ENCODE data around the gene ANO5.

The ANO5 gene, protein sequence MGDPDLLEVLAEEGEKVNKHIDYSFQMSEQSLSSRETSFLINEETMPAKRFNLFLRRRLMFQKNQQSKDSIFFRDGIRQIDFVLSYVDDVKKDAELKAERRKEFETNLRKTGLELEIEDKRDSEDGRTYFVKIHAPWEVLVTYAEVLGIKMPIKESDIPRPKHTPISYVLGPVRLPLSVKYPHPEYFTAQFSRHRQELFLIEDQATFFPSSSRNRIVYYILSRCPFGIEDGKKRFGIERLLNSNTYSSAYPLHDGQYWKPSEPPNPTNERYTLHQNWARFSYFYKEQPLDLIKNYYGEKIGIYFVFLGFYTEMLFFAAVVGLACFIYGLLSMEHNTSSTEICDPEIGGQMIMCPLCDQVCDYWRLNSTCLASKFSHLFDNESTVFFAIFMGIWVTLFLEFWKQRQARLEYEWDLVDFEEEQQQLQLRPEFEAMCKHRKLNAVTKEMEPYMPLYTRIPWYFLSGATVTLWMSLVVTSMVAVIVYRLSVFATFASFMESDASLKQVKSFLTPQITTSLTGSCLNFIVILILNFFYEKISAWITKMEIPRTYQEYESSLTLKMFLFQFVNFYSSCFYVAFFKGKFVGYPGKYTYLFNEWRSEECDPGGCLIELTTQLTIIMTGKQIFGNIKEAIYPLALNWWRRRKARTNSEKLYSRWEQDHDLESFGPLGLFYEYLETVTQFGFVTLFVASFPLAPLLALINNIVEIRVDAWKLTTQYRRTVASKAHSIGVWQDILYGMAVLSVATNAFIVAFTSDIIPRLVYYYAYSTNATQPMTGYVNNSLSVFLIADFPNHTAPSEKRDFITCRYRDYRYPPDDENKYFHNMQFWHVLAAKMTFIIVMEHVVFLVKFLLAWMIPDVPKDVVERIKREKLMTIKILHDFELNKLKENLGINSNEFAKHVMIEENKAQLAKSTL

GRCh38 chr11:22192642-22193347 is at the start of gene ANO5:
TSS of gene ANO5 (plus strand) at chr11:22193085. CDS start at chr11:22193493, 408 bp downstream.
- no peaks in the 10 kb centered on the region for H3F3A ChIP-seq (ENCODE audit: insufficient read depth)
- TF ChIP-seq, protein P1, sequence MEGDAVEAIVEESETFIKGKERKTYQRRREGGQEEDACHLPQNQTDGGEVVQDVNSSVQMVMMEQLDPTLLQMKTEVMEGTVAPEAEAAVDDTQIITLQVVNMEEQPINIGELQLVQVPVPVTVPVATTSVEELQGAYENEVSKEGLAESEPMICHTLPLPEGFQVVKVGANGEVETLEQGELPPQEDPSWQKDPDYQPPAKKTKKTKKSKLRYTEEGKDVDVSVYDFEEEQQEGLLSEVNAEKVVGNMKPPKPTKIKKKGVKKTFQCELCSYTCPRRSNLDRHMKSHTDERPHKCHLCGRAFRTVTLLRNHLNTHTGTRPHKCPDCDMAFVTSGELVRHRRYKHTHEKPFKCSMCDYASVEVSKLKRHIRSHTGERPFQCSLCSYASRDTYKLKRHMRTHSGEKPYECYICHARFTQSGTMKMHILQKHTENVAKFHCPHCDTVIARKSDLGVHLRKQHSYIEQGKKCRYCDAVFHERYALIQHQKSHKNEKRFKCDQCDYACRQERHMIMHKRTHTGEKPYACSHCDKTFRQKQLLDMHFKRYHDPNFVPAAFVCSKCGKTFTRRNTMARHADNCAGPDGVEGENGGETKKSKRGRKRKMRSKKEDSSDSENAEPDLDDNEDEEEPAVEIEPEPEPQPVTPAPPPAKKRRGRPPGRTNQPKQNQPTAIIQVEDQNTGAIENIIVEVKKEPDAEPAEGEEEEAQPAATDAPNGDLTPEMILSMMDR (IDR thresholded peaks at IDR 0.05; ENCODE audit: insufficient read depth, low read length, poor library complexity, severe bottlenecking), result no peak
- no peak for TF ChIP-seq EZH2phosphoT487 (conservative IDR thresholded peaks at IDR 0.05; ENCODE audit: low read length)
- no peaks in the 10 kb centered on the region for H3K9me2 ChIP-seq (replicated peaks; ENCODE audit: insufficient read depth, low read length)
- H2AFZ ChIP-seq (ENCODE audit: low read depth, low read length, severe bottlenecking), result no peak within 1 kb of the TSS
- H3K27me3 ChIP-seq (ENCODE audit: low read length), result no peaks in the 10 kb centered on the region
- H3K27ac ChIP-seq (ENCODE audit: low read depth, low read length), result no peak within 1 kb of the TSS
- no peaks in the 10 kb centered on the region for H4K20me1 ChIP-seq (ENCODE audit: low read depth, low read length)
- no peaks in the 10 kb centered on the region for H3K79me2 ChIP-seq (ENCODE audit: insufficient read depth, low read length)
- H3K9ac ChIP-seq (ENCODE audit: low read length), result no peak within 1 kb of the TSS
- H3K4me3 ChIP-seq (ENCODE audit: insufficient read depth, low read length, poor library complexity, severe bottlenecking), result no peak within 1 kb of the TSS
- no peak within 1 kb of the TSS for H3K4me2 ChIP-seq (ENCODE audit: low read depth, low read length, poor library complexity, severe bottlenecking)
- no peaks in the 10 kb centered on the region for H3K9me3 ChIP-seq (ENCODE audit: insufficient read depth, low read length)
- H3K36me3 ChIP-seq (ENCODE audit: low read length), result no peaks in the 10 kb centered on the region

DNA sequence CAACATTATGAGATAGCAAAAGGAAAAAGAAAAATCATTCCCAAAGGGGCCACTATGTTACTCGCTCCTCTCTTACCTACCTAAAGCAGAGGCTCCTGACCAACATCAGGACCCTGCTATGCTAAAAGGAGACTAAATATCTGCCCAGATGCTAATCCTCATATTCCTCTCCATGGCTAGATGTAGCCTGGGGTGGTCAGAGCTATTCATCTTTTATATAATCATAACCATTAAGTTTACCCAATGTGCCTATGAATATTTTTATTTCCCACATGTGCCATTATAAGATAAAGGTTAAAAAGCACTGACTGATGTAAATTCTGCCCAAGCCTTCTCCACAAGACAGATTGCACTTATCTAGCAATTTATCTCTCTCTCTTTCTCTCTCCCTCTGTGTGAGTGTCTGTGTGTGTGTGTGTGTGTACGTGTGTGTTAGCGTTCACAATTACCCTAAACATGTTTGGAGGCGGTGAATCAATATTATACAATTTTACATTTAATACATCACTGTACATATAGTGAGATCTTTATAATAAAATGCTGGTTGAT is 41.2 kb upstream of the ANO5 start:
- Histone ChIP-seq H3K9me3 (ENCODE audit: insufficient read depth, low read length) (no peaks in the 10 kb centered on the region), H3F3A (ENCODE audit: insufficient read depth) (no peaks in the 10 kb centered on the region), H3K4me2 (ENCODE audit: low read depth, low read length, poor library complexity, severe bottlenecking) (no peak overlapping the region), H3K4me3 (ENCODE audit: insufficient read depth, low read length, poor library complexity, severe bottlenecking) (no peak overlapping the region), H3K27ac (ENCODE audit: low read depth, low read length) (no peak overlapping the region), H4K20me1 (ENCODE audit: low read depth, low read length) (no peaks in the 10 kb centered on the region), H3K36me3 (ENCODE audit: low read length) (no peaks in the 10 kb centered on the region), H3K9me2 (replicated peaks; ENCODE audit: insufficient read depth, low read length) (no peaks in the 10 kb centered on the region), H3K9ac (ENCODE audit: low read length) (no peak overlapping the region), H3K79me2 (ENCODE audit: insufficient read depth, low read length) (no peaks in the 10 kb centered on the region), H2AFZ (ENCODE audit: low read depth, low read length, severe bottlenecking) (no peak overlapping the region), H3K27me3 (ENCODE audit: low read length) (no peaks in the 10 kb centered on the region)
- TF ChIP-seq EZH2phosphoT487 (conservative IDR thresholded peaks at IDR 0.05; ENCODE audit: low read length), result no peak
- TF ChIP-seq, protein P1 (IDR thresholded peaks at IDR 0.05; ENCODE audit: insufficient read depth, low read length, poor library complexity, severe bottlenecking), result no peak

DNA sequence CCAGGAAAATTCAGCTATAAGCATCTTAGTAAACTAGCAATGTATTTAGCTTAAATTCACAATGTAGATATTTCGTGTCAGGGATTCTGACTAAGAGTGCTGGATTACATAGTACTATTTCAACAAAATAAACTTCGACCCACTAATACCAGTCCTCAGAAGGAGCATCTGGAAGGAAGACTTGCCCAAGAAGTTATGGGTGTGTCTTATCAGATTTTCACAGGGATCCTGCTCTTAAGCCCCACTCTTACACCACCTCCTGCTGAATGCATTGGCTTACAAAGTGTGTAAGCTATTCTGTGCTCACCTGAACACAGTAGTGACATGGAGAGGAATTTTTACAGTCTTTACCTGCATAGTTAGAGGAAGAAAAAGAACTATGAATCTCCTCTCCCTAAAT is 35.4 kb upstream of the ANO5 start:
- Histone ChIP-seq H3K36me3 (ENCODE audit: low read length) (no peaks in the 10 kb centered on the region), H3K9ac (ENCODE audit: low read length) (no peak overlapping the region), H3F3A (ENCODE audit: insufficient read depth) (no peaks in the 10 kb centered on the region)

More for the DNA sequence above, 35.4 kb upstream of the ANO5 start:
- Histone ChIP-seq H3K79me2 (ENCODE audit: insufficient read depth, low read length) (no peaks in the 10 kb centered on the region), H2AFZ (ENCODE audit: low read depth, low read length, severe bottlenecking) (no peak overlapping the region), H3K27me3 (ENCODE audit: low read length) (no peaks in the 10 kb centered on the region), H3K27ac (ENCODE audit: low read depth, low read length) (no peak overlapping the region), H3K9me3 (ENCODE audit: insufficient read depth, low read length) (no peaks in the 10 kb centered on the region), H3K4me2 (ENCODE audit: low read depth, low read length, poor library complexity, severe bottlenecking) (no peak overlapping the region), H3K9me2 (replicated peaks; ENCODE audit: insufficient read depth, low read length) (no peaks in the 10 kb centered on the region), H3K4me3 (ENCODE audit: insufficient read depth, low read length, poor library complexity, severe bottlenecking) (no peak overlapping the region), H4K20me1 (ENCODE audit: low read depth, low read length) (no peaks in the 10 kb centered on the region)
- TF ChIP-seq, protein P1 (IDR thresholded peaks at IDR 0.05; ENCODE audit: insufficient read depth, low read length, poor library complexity, severe bottlenecking), result no peak
- no peak for TF ChIP-seq EZH2phosphoT487 (conservative IDR thresholded peaks at IDR 0.05; ENCODE audit: low read length)

Measured in SU-DHL-6 (cell line).